Superior temporal gyrus (tissue), 1 donor: ENCODE data around the gene TTF2.

ENCODE experiments used
- DNase-seq: peaks from one replicate; pipeline ENCODE4 v3.0.0-alpha.2; 2016; ENCODE audit errors: extremely low spot score

Gene TTF2

GRCh38 chr1:117045644-117046043 lies 14.5 kb upstream of the TTF2 start:
- no peak for DNase-seq

- no peak for DNase-seq
Measured at GRCh38 chr1:117046781-117047180, 13.3 kb upstream of the TTF2 start.

DNA sequence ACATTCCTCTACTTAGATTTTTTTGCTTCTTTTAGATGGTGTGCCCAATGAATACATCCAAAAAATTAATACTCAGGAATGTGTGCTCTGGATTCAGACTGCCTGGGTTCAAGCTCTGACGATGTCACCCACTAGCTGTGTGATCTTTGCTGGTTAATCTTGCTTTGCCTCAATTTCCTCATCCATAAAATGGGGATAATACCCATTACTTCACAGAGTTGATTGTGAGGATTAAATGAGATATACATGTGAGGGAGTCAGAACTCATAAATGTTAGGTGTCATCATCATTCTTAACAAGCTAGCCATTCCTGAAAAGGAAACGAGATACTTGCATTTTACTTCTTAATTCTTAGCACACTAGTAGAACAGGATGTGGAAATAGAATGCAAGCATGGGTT lies 12.9 kb upstream of the TTF2 start:
- no peak for DNase-seq

DNA sequence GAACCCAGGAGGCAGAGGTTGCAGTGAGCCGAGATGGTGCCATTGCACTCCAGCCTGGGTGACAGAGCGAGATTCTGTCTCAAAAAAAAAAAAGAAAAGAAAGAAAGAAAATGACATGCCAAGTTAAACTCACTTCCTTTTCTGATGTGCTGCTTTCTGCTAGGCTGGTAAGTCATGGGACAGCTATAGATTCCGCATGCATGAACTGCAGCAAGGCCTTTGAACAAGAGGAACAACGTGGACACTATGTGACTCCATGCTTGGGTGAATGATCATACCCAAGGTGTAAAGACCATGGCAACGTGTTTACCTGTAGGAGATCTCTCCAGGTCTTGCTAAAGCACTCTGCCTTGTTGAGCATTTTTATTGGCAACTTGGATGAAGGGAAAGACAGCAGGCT lies 10.3 kb upstream of the TTF2 start:
- DNase-seq = no peak

DNA sequence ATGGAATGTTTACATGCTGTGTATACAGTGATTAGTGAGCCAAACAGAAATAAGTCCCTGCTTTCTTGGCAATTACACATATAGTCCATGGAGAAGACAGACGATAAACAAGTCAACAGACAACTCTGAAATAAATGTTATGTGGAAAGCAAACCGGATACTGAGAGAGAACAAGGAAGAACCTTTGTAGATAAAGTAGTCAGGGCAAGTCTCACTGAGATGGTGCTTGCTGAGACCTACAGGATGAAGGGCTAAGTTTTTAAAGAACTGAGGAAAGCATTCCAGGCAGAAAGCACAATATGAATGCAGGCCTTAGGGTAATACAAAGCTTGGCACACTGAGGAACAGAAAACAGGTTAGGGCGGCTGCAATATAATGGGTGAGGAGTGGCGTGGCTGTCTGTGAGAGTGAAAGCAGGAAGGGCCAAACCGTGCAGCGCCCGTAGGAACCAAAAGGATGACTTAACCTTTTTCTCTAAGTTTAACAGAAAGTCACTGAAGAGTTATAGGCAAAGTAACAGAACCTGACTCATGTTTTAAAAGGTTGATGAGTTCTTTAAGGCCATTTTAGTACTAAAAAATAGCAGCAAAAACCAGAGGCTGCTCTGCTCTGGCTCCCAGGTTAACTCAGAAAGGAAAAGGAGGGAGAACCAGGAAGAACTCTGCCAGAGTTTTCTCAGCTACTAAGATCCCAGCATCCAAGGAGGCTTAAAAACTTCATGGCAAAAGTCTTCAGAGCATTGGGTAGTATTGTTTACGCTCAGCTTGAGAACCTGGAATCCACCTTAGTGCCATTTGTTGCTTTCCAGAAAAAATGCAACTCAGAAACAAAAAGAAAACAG lies 8.7 kb upstream of the TTF2 start:
- no peak for DNase-seq

DNA sequence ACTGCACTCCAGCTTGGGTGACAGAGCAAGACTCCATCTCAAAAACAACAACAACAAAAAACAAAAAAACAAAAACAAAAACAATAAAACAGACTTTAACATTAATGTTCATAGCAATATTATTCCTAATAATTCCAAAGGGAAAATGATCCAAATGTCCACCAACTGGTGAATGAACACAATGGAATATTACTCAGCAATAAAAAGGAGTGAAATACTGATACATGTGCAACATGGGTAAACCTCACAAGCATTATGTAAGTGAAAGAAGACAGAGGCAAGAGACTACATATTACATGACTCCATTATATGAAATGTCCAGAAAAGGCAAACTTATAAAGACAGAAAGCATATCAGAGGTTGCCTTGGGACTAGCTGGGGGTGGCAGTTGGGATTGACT lies 6.1 kb upstream of the TTF2 start:
- no peak for DNase-seq

GRCh38 chr1:117058810-117059209 lies 1.3 kb upstream of the TTF2 start:
- DNase-seq = no peak

DNA sequence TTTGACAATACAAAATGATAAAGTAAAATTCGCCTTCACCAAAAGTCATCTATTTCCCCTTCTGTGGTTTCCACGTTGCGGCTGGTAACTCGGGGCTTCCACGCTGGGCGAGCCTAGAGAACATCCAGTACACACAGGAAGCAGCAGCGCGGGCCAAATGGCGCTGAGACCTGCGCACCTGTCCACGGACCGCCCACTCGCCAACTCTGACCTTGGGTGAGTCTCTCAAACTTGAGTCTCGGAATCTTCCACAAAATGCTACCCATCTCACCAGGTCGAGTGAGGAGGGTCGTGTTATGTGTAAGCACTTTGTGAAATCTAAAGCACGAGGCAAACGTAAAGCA lies 820 bp upstream of the TTF2 start:
- DNase-seq = no peak

GRCh38 chr1:117060441-117061317 lies 553 bp downstream of the TTF2 start:
- no peak for DNase-seq

GRCh38 chr1:117061986-117062415 lies 1.9 kb downstream of the TTF2 start:
- no peak for DNase-seq

- DNase-seq = no peak
Measured at GRCh38 chr1:117066367-117066766, 6.2 kb downstream of the TTF2 start.

- DNase-seq = peak; percentile 88
Measured at GRCh38 chr1:117067533-117068370, 7.6 kb downstream of the TTF2 start.

DNA sequence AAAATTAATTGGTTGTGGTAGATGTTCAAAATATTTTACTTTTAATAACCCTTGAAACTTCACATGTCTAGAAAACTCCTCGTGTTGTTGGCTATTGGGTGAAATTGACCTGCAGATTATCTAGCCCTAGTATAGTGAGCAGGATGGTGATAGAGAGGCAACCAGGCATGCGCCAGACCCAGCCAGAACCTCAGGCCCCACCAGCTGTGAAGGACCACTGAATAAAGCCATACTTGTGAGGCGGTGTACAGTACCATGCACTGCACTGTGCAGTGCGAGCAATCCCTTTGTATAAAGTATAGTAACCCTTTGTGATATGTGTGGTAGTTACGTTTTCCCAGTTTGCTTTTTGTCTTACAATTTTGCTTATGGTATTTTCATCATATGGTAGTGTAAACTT lies 8.5 kb downstream of the TTF2 start:
- DNase-seq = no peak

- no peak for DNase-seq
Measured at GRCh38 chr1:117069220-117069844, 9.2 kb downstream of the TTF2 start.

DNA sequence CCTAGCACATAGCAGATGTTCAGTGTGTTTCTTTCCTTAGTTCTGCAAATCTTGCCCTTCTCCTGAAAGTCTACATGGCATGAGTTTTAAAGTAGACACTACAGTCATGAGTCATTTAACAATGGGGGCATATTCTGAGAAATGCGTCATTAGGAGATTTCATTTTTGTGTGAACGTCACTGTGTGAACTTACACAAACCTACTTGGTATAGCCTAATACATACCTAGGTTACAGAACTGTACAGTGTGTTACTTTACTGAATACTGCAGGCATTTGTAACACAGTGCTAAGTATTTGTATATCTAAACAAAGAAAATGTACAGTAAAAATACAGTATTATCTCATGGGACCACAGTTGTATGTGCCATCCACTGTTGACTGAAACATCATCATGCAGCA lies 10.0 kb downstream of the TTF2 start:
- no peak for DNase-seq

GRCh38 chr1:117076648-117077047 lies 16.5 kb downstream of the TTF2 start:
- no peak for DNase-seq

DNA sequence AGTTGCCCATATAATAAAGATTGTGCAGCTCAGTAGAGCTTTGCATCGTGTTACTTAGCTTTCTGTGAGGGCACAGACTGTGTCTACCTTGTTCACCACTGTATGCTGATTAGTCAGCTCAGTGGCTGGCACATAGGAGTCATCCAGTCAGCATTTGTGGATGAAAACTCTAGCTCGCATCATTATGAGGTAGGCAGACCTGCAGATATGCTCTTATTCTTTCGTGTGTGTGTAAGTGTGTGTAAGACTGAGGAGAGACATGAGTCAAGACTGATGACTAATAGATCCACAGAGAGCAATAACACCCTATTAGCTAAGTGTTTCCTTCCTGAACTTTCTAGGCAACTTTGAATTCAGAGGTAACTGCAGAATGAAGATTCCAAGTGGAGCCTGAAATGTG lies 17.1 kb downstream of the TTF2 start:
- no peak for DNase-seq

DNA sequence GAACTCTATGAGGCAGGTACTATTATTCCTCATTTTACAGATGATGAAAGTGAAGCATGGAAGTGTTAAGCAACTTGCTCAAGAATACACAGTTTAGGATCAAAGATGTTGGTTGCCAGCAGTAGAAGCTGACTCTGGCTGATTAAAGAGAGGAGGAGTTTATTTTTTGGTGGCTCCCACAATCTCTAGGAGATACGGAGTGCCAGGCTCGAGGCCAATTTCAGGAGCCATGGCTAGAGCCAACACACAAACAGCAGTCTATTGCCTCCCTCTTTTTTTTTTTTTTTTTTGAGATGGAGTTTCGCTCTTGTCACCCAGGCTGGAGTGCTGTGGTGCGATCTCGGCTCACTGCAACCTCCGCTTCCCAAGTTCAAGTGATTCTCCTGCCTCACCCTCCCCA lies 19.6 kb downstream of the TTF2 start:
- no peak for DNase-seq

GRCh38 chr1:117084231-117084630 lies 24.1 kb downstream of the TTF2 start:
- DNase-seq = no peak

DNA sequence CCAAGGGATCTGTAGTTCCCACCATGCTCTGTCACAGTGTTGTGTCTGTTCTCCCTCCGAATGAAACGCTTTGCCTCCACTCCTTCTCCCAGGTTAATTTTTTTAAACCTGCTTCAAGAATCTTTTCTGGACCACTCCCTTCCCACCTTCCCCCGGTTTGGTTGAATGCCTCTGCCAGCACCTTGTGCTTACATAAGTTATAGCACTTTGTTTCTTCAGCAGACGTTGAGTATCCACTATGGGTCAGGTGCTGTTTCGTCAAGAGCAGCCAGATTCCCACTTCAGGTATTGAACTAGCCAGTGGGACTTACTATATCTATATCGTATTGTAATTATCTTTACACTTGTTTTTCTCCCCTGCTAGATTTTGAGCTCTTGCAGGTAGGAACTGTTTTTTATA lies 27.6 kb downstream of the TTF2 start:
- DNase-seq = no peak

DNA sequence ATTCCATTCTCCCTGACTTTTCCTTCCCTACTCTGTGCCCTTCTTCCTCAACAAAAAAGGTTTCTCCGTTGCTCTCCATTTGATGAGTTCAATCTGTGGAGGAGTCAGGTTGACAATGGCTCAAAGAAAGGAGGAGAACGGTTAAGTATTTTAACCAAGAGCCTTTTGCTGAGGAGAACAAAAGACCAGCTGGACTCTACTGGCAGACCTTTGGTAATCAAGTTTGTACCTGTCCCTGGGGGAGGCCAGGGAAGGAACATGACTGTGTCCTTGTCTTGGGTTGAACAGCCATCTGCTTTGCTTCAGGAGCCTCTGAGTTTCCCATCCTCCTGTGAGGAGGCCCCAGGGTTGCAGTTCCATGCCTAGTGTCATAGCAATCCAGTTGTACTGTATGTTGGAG lies 29.9 kb downstream of the TTF2 start:
- no peak for DNase-seq

- no peak for DNase-seq
Measured at GRCh38 chr1:117092594-117092993, 32.5 kb downstream of the TTF2 start.
